HepG2 (cell line): Measurements from ENCODE around the gene DELE1. TPM values are rescaled to one million over a fixed set of nuclear protein-coding genes. Genes with fewer than 3 reads are reported as not detected.
A peak's percentile ranks its signal among the peaks of the same experiment; 100 is the strongest.

Experiments
- ARID4A ChIP-seq: sonication (generic); formaldehyde crosslinking; IDR thresholded peaks from 2 replicates; pipeline ENCODE4 v1.5.0; 2020; ENCODE audit warnings: mild to moderate bottlenecking, missing genetic modification reagents, borderline replicate concordance
- GABPB1 ChIP-seq: IDR thresholded peaks from 2 replicates; pipeline ENCODE4 v1.6.1; 2016; ENCODE audit warnings: mild to moderate bottlenecking, missing genetic modification reagents, moderate library complexity, missing compliant biosample characterization
- HMG20A ChIP-seq: IDR thresholded peaks from 2 replicates; pipeline ENCODE4 v1.6.1; 2016; ENCODE audit warnings: borderline replicate concordance
- MAF1 ChIP-seq: sonication (generic); formaldehyde crosslinking; IDR thresholded peaks from 2 replicates; pipeline ENCODE4 v1.5.0; 2020; ENCODE audit warnings: missing genetic modification reagents, borderline replicate concordance
- MAFG ChIP-seq: sonication (generic); formaldehyde crosslinking; IDR thresholded peaks from 2 replicates; pipeline ENCODE4 v1.5.1; 2020; ENCODE audit warnings: mild to moderate bottlenecking, missing genetic modification reagents
- NFYC ChIP-seq: IDR thresholded peaks from 2 replicates; pipeline ENCODE4 v1.6.1; 2016; ENCODE audit warnings: missing genetic modification reagents, missing compliant biosample characterization
- PCBP1 ChIP-seq: fragments of 200-400 bp; formaldehyde crosslinking; IDR thresholded peaks from 2 replicates; pipeline ENCODE4 v1.6.1; 2017; ENCODE audit warnings: mild to moderate bottlenecking, low read depth, low read length, borderline replicate concordance
- PTBP1 ChIP-seq: fragments of 200-400 bp; formaldehyde crosslinking; IDR thresholded peaks from 2 replicates; pipeline ENCODE4 v1.6.1; 2018; ENCODE audit warnings: low read length, low read depth; ENCODE audit not compliant: poor library complexity, severe bottlenecking
- SMAD9 ChIP-seq: sonication (generic); formaldehyde crosslinking; IDR thresholded peaks from 2 replicates; pipeline ENCODE4 v1.5.1; 2020; ENCODE audit warnings: mild to moderate bottlenecking, missing genetic modification reagents
- TBX2 ChIP-seq: sonication (generic); formaldehyde crosslinking; IDR thresholded peaks from 2 replicates; pipeline ENCODE4 v1.5.0; 2020; ENCODE audit warnings: missing genetic modification reagents, mild to moderate bottlenecking, borderline replicate concordance
- ZNF292 ChIP-seq: sonication (generic); formaldehyde crosslinking; IDR thresholded peaks from 2 replicates; pipeline ENCODE4 v1.8.1; 2022; ENCODE audit warnings: mild to moderate bottlenecking, low read depth, missing genetic modification reagents, borderline replicate concordance
- ZNF607 ChIP-seq: sonication (generic); formaldehyde crosslinking; IDR thresholded peaks from 2 replicates; pipeline ENCODE4 v1.5.1; 2020; ENCODE audit warnings: missing genetic modification reagents, mild to moderate bottlenecking, borderline replicate concordance
- ZNF691 ChIP-seq: sonication (generic); formaldehyde crosslinking; IDR thresholded peaks from 2 replicates; pipeline ENCODE4 v1.4.0; 2020; ENCODE audit warnings: missing genetic modification reagents, low read depth, mild to moderate bottlenecking, borderline replicate concordance
- ZNF800 ChIP-seq: sonication (generic); formaldehyde crosslinking; IDR thresholded peaks from 2 replicates; pipeline ENCODE4 v1.4.0; 2020; ENCODE audit warnings: missing genetic modification reagents
- ZNF850 ChIP-seq: sonication (generic); formaldehyde crosslinking; conservative IDR thresholded peaks from 2 replicates; pipeline ENCODE4 v1.9.0; 2021; ENCODE audit warnings: mild to moderate bottlenecking, missing genetic modification reagents
- polyA plus RNA-seq, 8 experiments: library from polyadenylated mRNA; depleted of rRNA in 3 of 8; stranded (reverse) in 7 of 8; unstranded in 1 of 8; fragments of >200 nt; fragmentation: Illumina TruSeq in 4 of 8; extraction: Trizol in 4 of 8; gene quantifications; 2 replicates each; pipeline versions ENCODE4 v1.2.1 to v1.2.3, GENCODE V29; 2011 to 2016; ENCODE audit warnings: low read depth in 4 of 8, missing spikeins in 1 of 8, mixed read lengths in 1 of 8; ENCODE audit not compliant: insufficient read depth in 1 of 8
- total RNA-seq, 5 experiments: library from RNA; depleted of rRNA; stranded (reverse); fragments of >200 nt; fragmentation: Illumina TruSeq; extraction: Trizol; gene quantifications; 2 replicates each; pipeline ENCODE4 v1.2.3, GENCODE V29; 2016; ENCODE audit warnings: low read depth in 1 of 5
- TF ChIP-seq, protein P1 (sequence below): sonication (generic); formaldehyde crosslinking; IDR thresholded peaks from 2 replicates; pipeline ENCODE4 v1.4.0; 2020; ENCODE audit warnings: mild to moderate bottlenecking, missing genetic modification reagents, borderline replicate concordance

The DELE1 gene
- total and polyA plus RNA-seq, 2 of the 13 experiments (the other 11 are each of a cell fraction or from before 2014, with no cell fraction given) = 57.5 to 90.3 TPM

- TF ChIP-seq, protein P1, sequence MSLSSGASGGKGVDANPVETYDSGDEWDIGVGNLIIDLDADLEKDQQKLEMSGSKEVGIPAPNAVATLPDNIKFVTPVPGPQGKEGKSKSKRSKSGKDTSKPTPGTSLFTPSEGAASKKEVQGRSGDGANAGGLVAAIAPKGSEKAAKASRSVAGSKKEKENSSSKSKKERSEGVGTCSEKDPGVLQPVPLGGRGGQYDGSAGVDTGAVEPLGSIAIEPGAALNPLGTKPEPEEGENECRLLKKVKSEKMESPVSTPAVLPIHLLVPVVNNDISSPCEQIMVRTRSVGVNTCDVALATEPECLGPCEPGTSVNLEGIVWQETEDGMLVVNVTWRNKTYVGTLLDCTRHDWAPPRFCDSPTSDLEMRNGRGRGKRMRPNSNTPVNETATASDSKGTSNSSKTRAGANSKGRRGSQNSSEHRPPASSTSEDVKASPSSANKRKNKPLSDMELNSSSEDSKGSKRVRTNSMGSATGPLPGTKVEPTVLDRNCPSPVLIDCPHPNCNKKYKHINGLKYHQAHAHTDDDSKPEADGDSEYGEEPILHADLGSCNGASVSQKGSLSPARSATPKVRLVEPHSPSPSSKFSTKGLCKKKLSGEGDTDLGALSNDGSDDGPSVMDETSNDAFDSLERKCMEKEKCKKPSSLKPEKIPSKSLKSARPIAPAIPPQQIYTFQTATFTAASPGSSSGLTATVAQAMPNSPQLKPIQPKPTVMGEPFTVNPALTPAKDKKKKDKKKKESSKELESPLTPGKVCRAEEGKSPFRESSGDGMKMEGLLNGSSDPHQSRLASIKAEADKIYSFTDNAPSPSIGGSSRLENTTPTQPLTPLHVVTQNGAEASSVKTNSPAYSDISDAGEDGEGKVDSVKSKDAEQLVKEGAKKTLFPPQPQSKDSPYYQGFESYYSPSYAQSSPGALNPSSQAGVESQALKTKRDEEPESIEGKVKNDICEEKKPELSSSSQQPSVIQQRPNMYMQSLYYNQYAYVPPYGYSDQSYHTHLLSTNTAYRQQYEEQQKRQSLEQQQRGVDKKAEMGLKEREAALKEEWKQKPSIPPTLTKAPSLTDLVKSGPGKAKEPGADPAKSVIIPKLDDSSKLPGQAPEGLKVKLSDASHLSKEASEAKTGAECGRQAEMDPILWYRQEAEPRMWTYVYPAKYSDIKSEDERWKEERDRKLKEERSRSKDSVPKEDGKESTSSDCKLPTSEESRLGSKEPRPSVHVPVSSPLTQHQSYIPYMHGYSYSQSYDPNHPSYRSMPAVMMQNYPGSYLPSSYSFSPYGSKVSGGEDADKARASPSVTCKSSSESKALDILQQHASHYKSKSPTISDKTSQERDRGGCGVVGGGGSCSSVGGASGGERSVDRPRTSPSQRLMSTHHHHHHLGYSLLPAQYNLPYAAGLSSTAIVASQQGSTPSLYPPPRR (CRISPR knock-in tag) = 0 out of 2 replicates have a peak, but pooled peaks have one; percentile 26
- TF ChIP-seq ZNF850 (0 out of 2 replicates have a peak, but pooled peaks have one; percentile 58), PCBP1 (peak; percentile 58; the same call in 1 of the 2 replicates), ZNF607 (CRISPR knock-in tag) (peak; percentile 89; the same call in 1 of the 2 replicates), HMG20A (CRISPR knock-in tag) (no peak), TBX2 (CRISPR knock-in tag) (peak; percentile 88), PTBP1 (no peak), GABPB1 (peak; percentile 95), ZNF292 (no peak; the same call in none of the 2 replicates), MAF1 (CRISPR knock-in tag) (0 out of 2 replicates have a peak, but pooled peaks have one; percentile 54), MAFG (CRISPR knock-in tag) (no peak), SMAD9 (CRISPR knock-in tag) (no peak), ZNF800 (CRISPR knock-in tag) (peak; percentile 75; the same call in 1 of the 2 replicates), NFYC (CRISPR knock-in tag) (peak; percentile 20; the same call in 1 of the 2 replicates), ARID4A (CRISPR knock-in tag) (peak; percentile 94), ZNF691 (CRISPR knock-in tag) (peak; percentile 83; the same call in 1 of the 2 replicates)
Measured at GRCh38 chr5:141968914-141969608, 45.4 kb downstream of the DELE1 start, which contains the start of gene RNF14 (continued).
